GM12878 (cell line): ENCODE measurements around the gene POLG. TPM values are rescaled to one million over a fixed set of nuclear protein-coding genes. Genes with fewer than 3 reads are reported as not detected.
A peak's percentile ranks its signal among the peaks of the same experiment; 100 is the strongest.

Source experiments
- ATAC-seq: fragments of 200-7000 bp; cut with Tn5 transposase; 3 replicates; pipeline ENCODE4 v1.9.1; 2020; ENCODE audit warnings: mild to moderate bottlenecking, moderate library complexity
- BruUV-seq: library from RNA; stranded (reverse); fragments of 400-500 nt; replicated peaks from 2 replicates; lab custom pipeline; 2021; lab: Mats Ljungman, UMichigan
- CTCF ChIA-PET: fragments of 300-600 bp; sonication (Branson Sonifier 250); formaldehyde crosslinking; extraction: SDS; loops from one replicate; lab custom pipeline; 2021; ENCODE audit warnings: inconsistent platforms; lab: Yijun Ruan, JAX
- POLR2A ChIA-PET: fragments of 350-600 bp; formaldehyde crosslinking; extraction: SDS; loops from one replicate; lab custom pipeline; 2021; ENCODE audit warnings: inconsistent platforms; lab: Charles Lee
- RAD21 ChIA-PET: fragments of 300-600 bp; sonication (Branson Sonifier 250); formaldehyde crosslinking; loops from one replicate; lab custom pipeline; 2023; ENCODE audit warnings: antibody characterized with exemption; ENCODE audit not compliant: unreplicated experiment; lab: Charles Lee
- SMC1A ChIA-PET: fragments of 300-600 bp; sonication (Branson Sonifier 250); formaldehyde crosslinking; loops from one replicate; lab custom pipeline; 2023; ENCODE audit not compliant: unreplicated experiment, uncharacterized antibody; lab: Charles Lee
- DNase-seq: peaks from one replicate; pipeline ENCODE4 v3.0.0-alpha.2; 2011; ENCODE audit warnings: low read depth, low spot score
- FAIRE-seq: peaks from 3 replicates; lab custom pipeline; 2011; peaks lifted over from hg19 to GRCh38; lab: Jason Lieb, UNC
- H2AFZ ChIP-seq: 2 replicates; pipeline ENCODE4 v1.6.0; 2011; ENCODE audit warnings: low read depth, low read length, control low read depth; ENCODE audit not compliant: control insufficient read depth
- H3K27ac ChIP-seq: 2 replicates; pipeline ENCODE4 v1.5.1; 2011; ENCODE audit warnings: control low read depth; ENCODE audit not compliant: control insufficient read depth, insufficient read depth
- H3K27me3 ChIP-seq, 2 experiments: replicated peaks in 1 of 2; 2 replicates each; pipeline versions ENCODE4 v1.6.0 to v1.6.1; 2011; ENCODE audit warnings: low read length in 1 of 2; ENCODE audit not compliant: control insufficient read depth in 2 of 2, insufficient read depth in 2 of 2
- H3K36me3 ChIP-seq, 2 experiments: 2 replicates each; pipeline ENCODE4 v1.5.1; 2011; ENCODE audit warnings: low read length in 1 of 2; ENCODE audit not compliant: control insufficient read depth in 2 of 2, insufficient read depth in 2 of 2
- H3K4me1 ChIP-seq: 2 replicates; pipeline ENCODE4 v1.6.1; 2011; ENCODE audit warnings: mild to moderate bottlenecking, low read length, moderate library complexity, mixed read lengths; ENCODE audit not compliant: control insufficient read depth, insufficient read depth
- H3K4me2 ChIP-seq: 2 replicates; pipeline ENCODE4 v1.6.0; 2011; ENCODE audit warnings: control low read depth; ENCODE audit not compliant: control insufficient read depth, insufficient read depth
- H3K4me3 ChIP-seq: fragments of 200-600 bp; sonication (generic); 2 replicates; pipeline ENCODE4 v1.5.1; 2016
- H3K79me2 ChIP-seq: 2 replicates; pipeline ENCODE4 v1.6.0; 2011; ENCODE audit warnings: low read length; ENCODE audit not compliant: control insufficient read depth, insufficient read depth
- H3K9ac ChIP-seq: 2 replicates; pipeline ENCODE4 v1.8.0; 2011; ENCODE audit warnings: low read length, control low read depth, mixed read lengths; ENCODE audit not compliant: control insufficient read depth, insufficient read depth
- H3K9me3 ChIP-seq: replicated peaks from 3 replicates; pipeline ENCODE4 v1.5.1; 2011; ENCODE audit warnings: mild to moderate bottlenecking, low read length; ENCODE audit not compliant: control insufficient read depth, insufficient read depth
- H4K20me1 ChIP-seq: 2 replicates; pipeline ENCODE4 v1.6.0; 2011; ENCODE audit not compliant: control insufficient read depth, insufficient read depth
- BCL11A ChIP-seq: IDR thresholded peaks from 2 replicates; pipeline ENCODE4 v1.6.1; 2011; ENCODE audit warnings: low read depth, low read length
- RAD21 ChIP-seq: IDR thresholded peaks from 2 replicates; pipeline ENCODE4 v1.6.1; 2011; ENCODE audit warnings: mild to moderate bottlenecking, low read depth, low read length, moderate library complexity; ENCODE audit not compliant: insufficient read depth
- SMC3 ChIP-seq: IDR thresholded peaks from 2 replicates; pipeline ENCODE4 v1.6.1; 2011; ENCODE audit warnings: low read length, improper control_type of control experiment, borderline replicate concordance
- SRF ChIP-seq, 2 experiments: IDR thresholded peaks; 2 replicates each; pipeline ENCODE4 v1.6.1; 2011; ENCODE audit warnings: low read depth in 2 of 2, low read length in 2 of 2, mild to moderate bottlenecking in 1 of 2, moderate library complexity in 1 of 2
- WGBS: methylation state at CpG from one replicate; pipeline ENCODE4 v1.1.6; 2016; ENCODE audit warnings: low lambda C conversion rate; ENCODE audit not compliant: insufficient replicate concordance, insufficient coverage; ENCODE audit errors: missing lambda C conversion rate; 5-methylcytosine and 5-hydroxymethylcytosine counted together
- in situ Hi-C: fragments of 300-500 bp; cut with MboI; formaldehyde crosslinking; loops from 9 replicates; pipeline ENCODE4 v1.14.3; 2018; ENCODE audit warnings: mixed read lengths
- intact Hi-C: fragments of 100-400 bp; cut with micrococcal nuclease; formaldehyde crosslinking; loops from one replicate; pipeline ENCODE4 v1.14.2; 2022; ENCODE audit not compliant: unreplicated experiment
- polyA plus RNA-seq, 11 experiments: library from polyadenylated mRNA; depleted of rRNA in 4 of 11; unstranded in 6 of 11; stranded (reverse) in 5 of 11; fragments of >200 nt; fragmentation: Nextera tagmentation in 4 of 11; fragmentation: Illumina TruSeq in 1 of 11; extraction: Ambion mirVana in 4 of 11; extraction: Trizol in 1 of 11; gene quantifications; 1 replicate in 1 of 11; 2 replicates in 10 of 11; pipeline versions ENCODE4 v1.2.1 to v1.2.3, GENCODE V29; 2011 to 2016; ENCODE audit warnings: inconsistent platforms in 2 of 11, missing spikeins in 2 of 11, low read depth in 1 of 11
- total RNA-seq, 4 experiments: library from RNA; depleted of rRNA in 3 of 4; stranded (reverse); fragments of >200 nt in 3 of 4; fragmentation: Illumina TruSeq in 1 of 4; extraction: Trizol in 1 of 4; gene quantifications; 2 replicates each; pipeline versions ENCODE4 v1.2.1 to v1.2.3, GENCODE V29; 2013 to 2021
- TF ChIP-seq, protein P1 (sequence below), 3 experiments: IDR thresholded peaks in 2 of 3; conservative IDR thresholded peaks in 1 of 3; 2 replicates each; pipeline ENCODE4 v1.5.1; 2011; ENCODE audit warnings: low read depth in 3 of 3, low read length in 3 of 3, mild to moderate bottlenecking in 3 of 3, control low read depth in 2 of 3, moderate library complexity in 2 of 3, inconsistent platforms in 1 of 3, mixed read lengths in 1 of 3; ENCODE audit not compliant: control insufficient read depth in 2 of 3, insufficient read depth in 1 of 3; ENCODE audit errors: extremely low read depth in 1 of 3
- TF ChIP-seq, protein P2 (sequence below): fragments of 450-650 bp; IDR thresholded peaks from 2 replicates; pipeline ENCODE4 v1.6.1; 2017; ENCODE audit warnings: mild to moderate bottlenecking, moderate library complexity

The POLG gene
- total and polyA plus RNA-seq, 10 of the 15 experiments (the other 5 are each of a cell fraction or from before 2014, with no cell fraction given): 14.8 to 71.1 (median 33.0) TPM

DNA sequence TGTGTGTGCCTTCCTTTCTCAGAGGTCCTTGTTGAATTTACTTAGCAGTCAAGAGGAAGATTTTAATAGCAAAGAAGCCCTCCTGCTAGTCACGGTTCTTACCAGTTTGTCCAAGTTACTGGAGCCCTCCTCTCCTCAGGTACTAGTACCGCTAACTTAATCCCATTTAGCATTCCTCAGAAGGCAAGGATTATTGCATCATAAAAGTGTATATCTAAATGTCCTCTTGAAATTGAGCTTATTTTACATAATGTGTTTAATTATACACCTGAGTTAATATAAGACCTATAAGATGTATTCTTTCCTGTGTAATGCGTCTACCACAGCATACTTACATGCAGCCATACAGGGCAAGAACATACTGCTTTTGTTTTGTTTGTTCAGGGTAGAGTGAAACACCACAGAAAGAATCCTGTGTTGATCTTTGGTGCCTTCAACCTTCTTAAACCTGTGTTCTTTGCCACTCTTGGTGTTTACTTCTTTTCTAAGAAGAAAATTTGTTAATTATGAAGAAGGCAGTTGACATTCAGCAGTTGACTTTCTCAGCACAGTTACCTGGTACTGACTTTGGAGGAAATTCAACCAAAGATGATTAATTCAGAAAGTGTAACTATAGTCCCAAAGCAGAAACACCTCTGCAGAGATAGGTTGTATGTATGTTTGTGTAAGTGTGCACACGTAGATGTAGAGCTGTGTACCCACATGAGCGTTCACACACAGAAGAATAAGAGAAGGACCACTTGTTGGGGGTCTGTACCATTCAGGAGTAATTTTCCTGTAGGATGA, 33.1 kb downstream of the POLG start:
- ChIA-PET POLR2A (no interaction called here), CTCF (interaction anchor here (1.3 kb wide), 1 partner anchor 95 kb away, joined by 7 read pairs; no protein-coding TSS in a partner anchor), RAD21 (no interaction called here), SMC1A (interaction anchor here (3.2 kb wide), 1 partner anchor 95 kb away, joined by 9 read pairs; no protein-coding TSS in a partner anchor)
- no TSS peak for BruUV-seq
- no peaks in the 10 kb centered on the region for H3K27me3 ChIP-seq
- WGBS: 90% methylated on average over 5 of the region's 5 CpGs
- H3K9me3 ChIP-seq: no peaks in the 10 kb centered on the region
- H4K20me1 ChIP-seq: no peaks in the 10 kb centered on the region
- TF ChIP-seq SRF (IDR thresholded peaks at IDR 0.05; ENCODE audit: low read depth in 2 of 2, low read length in 2 of 2) (no peak), BCL11A (no peak)
- DNase-seq (no peak), ATAC-seq (no peak), FAIRE-seq (no peak)
- H3K9ac ChIP-seq: no peak overlapping the region
- no peak overlapping the region for H3K27ac ChIP-seq
- no peaks in the 10 kb centered on the region for H3K79me2 ChIP-seq
- peaks cover 6 to 21% of the 10 kb centered on the region in 2 experiments for H3K36me3 ChIP-seq
- no peak overlapping the region for H2AFZ ChIP-seq
- intact Hi-C loops (loop anchor here (10.0 kb wide), 1 partner anchor 97 kb away; no protein-coding TSS in a partner anchor), in situ Hi-C loops (no loop called here)
- no peak overlapping the region for H3K4me3 ChIP-seq
- H3K4me2 ChIP-seq: no peak overlapping the region
- no peaks in the 10 kb centered on the region for H3K4me1 ChIP-seq

DNA sequence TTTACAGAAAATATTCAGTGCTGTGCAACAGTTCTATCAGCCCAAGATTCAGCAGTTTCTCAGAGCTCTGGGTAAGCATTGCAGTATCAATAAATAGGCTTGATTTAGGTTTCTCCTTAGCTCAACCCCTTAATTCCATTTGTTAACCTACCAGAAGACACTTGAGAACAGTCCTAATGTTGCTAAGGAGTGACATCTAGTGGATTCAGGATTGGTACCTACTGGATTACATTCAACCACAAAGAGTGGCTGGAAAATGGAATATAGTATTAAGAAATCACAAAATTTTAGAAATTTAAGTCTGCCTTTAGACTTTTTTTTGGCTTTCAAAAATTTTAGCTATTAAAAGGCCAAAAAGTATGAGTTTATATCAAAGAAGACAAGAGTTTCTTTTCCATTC, 34.7 kb downstream of the POLG start:
- intact Hi-C loops: loop anchor here (10.0 kb wide), 1 partner anchor 95 kb away; no protein-coding TSS in a partner anchor
- ChIA-PET SMC1A (interaction anchor here (0.8 to 3.2 kb wide), 3 partner anchors 24 to 93 kb away, joined by 3 to 9 read pairs (median 3); no protein-coding TSS in a partner anchor), POLR2A (no interaction called here), CTCF (interaction anchor here (1.1 to 1.3 kb wide), 2 partner anchors 32 to 93 kb away, joined by 3 to 16 read pairs; no protein-coding TSS in a partner anchor), RAD21 (interaction anchor here (0.8 kb wide), 1 partner anchor 93 kb away, joined by 3 read pairs; no protein-coding TSS in a partner anchor)
- Histone ChIP-seq H3K9me3 (no peaks in the 10 kb centered on the region), H3K4me2 (no peak overlapping the region), H3K79me2 (no peaks in the 10 kb centered on the region), H4K20me1 (no peaks in the 10 kb centered on the region), H3K9ac (no peak overlapping the region), H3K4me1 (no peaks in the 10 kb centered on the region), H3K4me3 (no peak overlapping the region), H3K36me3 (peaks cover under 1 to 11% of the 10 kb centered on the region in 2 experiments), H2AFZ (no peak overlapping the region), H3K27ac (no peak overlapping the region), H3K27me3 (no peaks in the 10 kb centered on the region)
- no TSS peak for BruUV-seq
- no peak for ATAC-seq
- FAIRE-seq: no peak
- TF ChIP-seq, protein P1, sequence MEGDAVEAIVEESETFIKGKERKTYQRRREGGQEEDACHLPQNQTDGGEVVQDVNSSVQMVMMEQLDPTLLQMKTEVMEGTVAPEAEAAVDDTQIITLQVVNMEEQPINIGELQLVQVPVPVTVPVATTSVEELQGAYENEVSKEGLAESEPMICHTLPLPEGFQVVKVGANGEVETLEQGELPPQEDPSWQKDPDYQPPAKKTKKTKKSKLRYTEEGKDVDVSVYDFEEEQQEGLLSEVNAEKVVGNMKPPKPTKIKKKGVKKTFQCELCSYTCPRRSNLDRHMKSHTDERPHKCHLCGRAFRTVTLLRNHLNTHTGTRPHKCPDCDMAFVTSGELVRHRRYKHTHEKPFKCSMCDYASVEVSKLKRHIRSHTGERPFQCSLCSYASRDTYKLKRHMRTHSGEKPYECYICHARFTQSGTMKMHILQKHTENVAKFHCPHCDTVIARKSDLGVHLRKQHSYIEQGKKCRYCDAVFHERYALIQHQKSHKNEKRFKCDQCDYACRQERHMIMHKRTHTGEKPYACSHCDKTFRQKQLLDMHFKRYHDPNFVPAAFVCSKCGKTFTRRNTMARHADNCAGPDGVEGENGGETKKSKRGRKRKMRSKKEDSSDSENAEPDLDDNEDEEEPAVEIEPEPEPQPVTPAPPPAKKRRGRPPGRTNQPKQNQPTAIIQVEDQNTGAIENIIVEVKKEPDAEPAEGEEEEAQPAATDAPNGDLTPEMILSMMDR (IDR thresholded peaks at IDR 0.05 in 2 of 3, conservative IDR thresholded peaks at IDR 0.05 in 1 of 3; ENCODE audit: control insufficient read depth in 2 of 3, extremely low read depth in 1 of 3, insufficient read depth in 1 of 3, low read depth in 3 of 3, low read length in 3 of 3): peak in 2 of 3 experiments; percentile 4 to 28; a peak in 2 of 6 replicates
- TF ChIP-seq SMC3: peak; percentile 3; the same call in 1 of the 2 replicates
- peak; percentile 17; the same call in 1 of the 2 replicates for TF ChIP-seq RAD21
- TF ChIP-seq, protein P2, sequence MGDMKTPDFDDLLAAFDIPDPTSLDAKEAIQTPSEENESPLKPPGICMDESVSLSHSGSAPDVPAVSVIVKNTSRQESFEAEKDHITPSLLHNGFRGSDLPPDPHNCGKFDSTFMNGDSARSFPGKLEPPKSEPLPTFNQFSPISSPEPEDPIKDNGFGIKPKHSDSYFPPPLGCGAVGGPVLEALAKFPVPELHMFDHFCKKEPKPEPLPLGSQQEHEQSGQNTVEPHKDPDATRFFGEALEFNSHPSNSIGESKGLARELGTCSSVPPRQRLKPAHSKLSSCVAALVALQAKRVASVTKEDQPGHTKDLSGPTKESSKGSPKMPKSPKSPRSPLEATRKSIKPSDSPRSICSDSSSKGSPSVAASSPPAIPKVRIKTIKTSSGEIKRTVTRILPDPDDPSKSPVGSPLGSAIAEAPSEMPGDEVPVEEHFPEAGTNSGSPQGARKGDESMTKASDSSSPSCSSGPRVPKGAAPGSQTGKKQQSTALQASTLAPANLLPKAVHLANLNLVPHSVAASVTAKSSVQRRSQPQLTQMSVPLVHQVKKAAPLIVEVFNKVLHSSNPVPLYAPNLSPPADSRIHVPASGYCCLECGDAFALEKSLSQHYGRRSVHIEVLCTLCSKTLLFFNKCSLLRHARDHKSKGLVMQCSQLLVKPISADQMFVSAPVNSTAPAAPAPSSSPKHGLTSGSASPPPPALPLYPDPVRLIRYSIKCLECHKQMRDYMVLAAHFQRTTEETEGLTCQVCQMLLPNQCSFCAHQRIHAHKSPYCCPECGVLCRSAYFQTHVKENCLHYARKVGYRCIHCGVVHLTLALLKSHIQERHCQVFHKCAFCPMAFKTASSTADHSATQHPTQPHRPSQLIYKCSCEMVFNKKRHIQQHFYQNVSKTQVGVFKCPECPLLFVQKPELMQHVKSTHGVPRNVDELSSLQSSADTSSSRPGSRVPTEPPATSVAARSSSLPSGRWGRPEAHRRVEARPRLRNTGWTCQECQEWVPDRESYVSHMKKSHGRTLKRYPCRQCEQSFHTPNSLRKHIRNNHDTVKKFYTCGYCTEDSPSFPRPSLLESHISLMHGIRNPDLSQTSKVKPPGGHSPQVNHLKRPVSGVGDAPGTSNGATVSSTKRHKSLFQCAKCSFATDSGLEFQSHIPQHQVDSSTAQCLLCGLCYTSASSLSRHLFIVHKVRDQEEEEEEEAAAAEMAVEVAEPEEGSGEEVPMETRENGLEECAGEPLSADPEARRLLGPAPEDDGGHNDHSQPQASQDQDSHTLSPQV: no peak
- in situ Hi-C loops: no loop called here
- no peak for DNase-seq
